WI38 (cell line): ENCODE results near the gene IL1RAPL1.

ENCODE experiments used
- H3K4me3 ChIP-seq: 2 replicates; pipeline ENCODE4 v1.5.1; 2011; ENCODE audit warnings: low read depth, mild to moderate bottlenecking, control low read depth, low read length
- CTCF ChIP-seq: IDR thresholded peaks from 2 replicates; pipeline ENCODE4 v1.5.1; 2012; ENCODE audit warnings: low read depth, mild to moderate bottlenecking, control low read depth, low read length

Gene IL1RAPL1

GRCh38 chrX:28625223-28625622 lies 38.0 kb downstream of the IL1RAPL1 start:
- no peak overlapping the region for H3K4me3 ChIP-seq

GRCh38 chrX:28626515-28626914 lies 39.3 kb downstream of the IL1RAPL1 start:
- TF ChIP-seq CTCF: no peak
- no peak overlapping the region for H3K4me3 ChIP-seq

More at GRCh38 chrX:28625223-28625622, 38.0 kb downstream of the IL1RAPL1 start:
- no peak for TF ChIP-seq CTCF

GRCh38 chrX:28628120-28628519 lies 40.9 kb downstream of the IL1RAPL1 start:
- H3K4me3 ChIP-seq: no peak overlapping the region
- TF ChIP-seq CTCF: no peak

GRCh38 chrX:28638775-28639174 lies 51.5 kb downstream of the IL1RAPL1 start:
- no peak for TF ChIP-seq CTCF

GRCh38 chrX:28639451-28639850 lies 52.2 kb downstream of the IL1RAPL1 start:
- TF ChIP-seq CTCF: no peak
- H3K4me3 ChIP-seq: no peak overlapping the region

More at GRCh38 chrX:28638775-28639174, 51.5 kb downstream of the IL1RAPL1 start:
- no peak overlapping the region for H3K4me3 ChIP-seq

- no peak overlapping the region for H3K4me3 ChIP-seq
- TF ChIP-seq CTCF: no peak
These were observed 62.3 kb downstream of the IL1RAPL1 start for GRCh38 chrX:28649541-28649940.

GRCh38 chrX:28651186-28651585 lies 63.9 kb downstream of the IL1RAPL1 start:
- no peak for TF ChIP-seq CTCF
- H3K4me3 ChIP-seq: no peak overlapping the region
